GM21367 (cell line): Measurements from ENCODE around the gene ID1.
"Not testable (repeated sequence)": the region's sequence is repeated elsewhere in the genome, so short reads cannot be mapped to it uniquely, and the experiment has no call there.

Experiments
- ATAC-seq: cut with Tn5 transposase; IDR thresholded peaks from one replicate; pipeline ENCODE4 v1.9.1; 2021; ENCODE audit not compliant: unreplicated experiment

ID1 gene

DNA sequence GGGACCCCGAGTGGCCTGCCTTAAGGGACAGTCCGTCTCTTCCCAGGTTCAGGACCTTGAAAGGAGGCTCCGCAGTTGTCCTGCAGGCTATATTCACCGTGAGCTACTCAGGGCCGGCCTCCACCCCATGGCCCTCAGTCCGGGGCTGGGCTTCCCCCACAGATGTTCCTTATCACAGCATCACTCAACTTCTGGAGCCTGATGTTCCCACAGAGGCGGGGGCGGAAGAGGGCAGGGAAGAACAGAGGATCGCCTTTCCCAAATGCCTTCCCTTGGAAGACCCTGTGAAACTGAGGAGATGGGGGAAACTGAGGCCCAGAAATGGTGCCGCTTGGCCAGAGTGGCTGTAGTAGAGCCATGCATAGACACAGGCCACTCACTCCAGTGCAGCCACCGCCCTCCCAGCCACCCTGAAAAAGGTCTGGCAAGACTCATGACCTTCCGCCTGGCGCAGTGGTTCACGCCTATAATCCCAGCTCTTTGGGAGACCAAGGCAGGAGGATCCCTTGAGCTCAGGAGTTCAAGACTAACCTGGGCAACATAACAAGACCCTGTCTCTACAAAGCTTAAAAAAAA is 28.3 kb downstream of the ID1 start:
- no peak for ATAC-seq

DNA sequence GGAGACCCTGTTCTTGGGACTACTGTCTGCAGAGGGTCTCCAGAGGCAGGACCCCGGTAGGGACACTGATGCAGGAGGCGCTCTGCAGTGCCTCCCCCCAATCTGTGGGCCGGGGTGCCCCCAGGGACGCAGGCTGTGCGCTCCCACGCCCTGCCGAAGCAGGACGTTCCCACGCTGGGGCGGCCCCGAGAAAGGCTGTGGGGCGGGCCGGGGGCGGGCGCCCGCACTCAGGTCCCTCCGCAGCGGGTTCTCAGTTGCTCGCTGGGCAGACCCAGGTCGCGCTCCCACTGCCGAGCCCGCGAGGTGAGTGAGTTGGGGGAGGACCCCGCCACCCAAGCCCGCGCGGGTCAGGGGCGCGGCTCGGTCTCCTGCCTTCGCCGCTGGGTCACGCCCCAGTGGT is 32.6 kb downstream of the ID1 start, which contains the start of gene COX4I2:
COX4I2 (plus strand) TSS at position 253 of the 400 bp plus-strand sequence. CDS start 1,106 bp downstream, outside the sequence.
- no peak for ATAC-seq

GRCh38 chr20:31638317-31638716 is 33.2 kb downstream of the ID1 start:
- no peak for ATAC-seq

DNA sequence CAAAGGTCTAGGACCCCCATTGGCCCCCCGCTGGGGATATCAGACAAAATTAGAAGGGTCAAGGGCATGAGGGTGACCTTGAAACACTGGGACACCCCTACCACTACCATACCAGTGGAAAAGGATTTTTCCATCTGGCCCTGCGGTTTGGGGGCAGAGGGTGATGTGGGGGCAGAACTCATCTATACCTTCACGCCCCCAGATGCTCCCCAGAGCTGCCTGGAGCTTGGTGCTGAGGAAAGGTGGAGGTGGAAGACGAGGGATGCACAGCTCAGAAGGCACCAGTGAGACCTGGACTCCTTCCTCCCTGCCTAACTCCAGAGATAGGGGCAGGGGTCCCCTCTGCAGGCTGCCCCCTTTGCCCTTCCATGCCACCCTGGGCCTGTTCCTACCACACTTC is 33.7 kb downstream of the ID1 start:
- no peak for ATAC-seq

DNA sequence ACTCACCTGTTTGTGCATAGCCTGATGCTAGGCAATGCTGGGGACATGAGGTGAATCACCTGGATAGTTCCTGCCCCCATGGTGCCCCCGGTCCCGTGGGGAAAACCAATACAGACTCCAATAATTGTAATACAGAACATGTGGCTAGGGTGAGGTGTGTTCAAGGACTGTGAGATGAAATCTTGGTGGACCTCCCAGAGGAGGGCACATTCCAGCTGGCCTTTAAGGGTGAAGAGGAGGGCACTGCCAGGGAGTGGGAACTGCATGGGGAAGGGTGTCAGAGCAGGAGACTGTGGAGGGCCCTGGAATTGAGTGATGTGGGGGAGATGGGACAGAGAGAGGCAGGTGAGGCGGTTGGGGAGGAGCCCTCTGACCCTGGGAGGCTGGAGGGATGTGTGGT is 35.2 kb downstream of the ID1 start:
- no peak for ATAC-seq

DNA sequence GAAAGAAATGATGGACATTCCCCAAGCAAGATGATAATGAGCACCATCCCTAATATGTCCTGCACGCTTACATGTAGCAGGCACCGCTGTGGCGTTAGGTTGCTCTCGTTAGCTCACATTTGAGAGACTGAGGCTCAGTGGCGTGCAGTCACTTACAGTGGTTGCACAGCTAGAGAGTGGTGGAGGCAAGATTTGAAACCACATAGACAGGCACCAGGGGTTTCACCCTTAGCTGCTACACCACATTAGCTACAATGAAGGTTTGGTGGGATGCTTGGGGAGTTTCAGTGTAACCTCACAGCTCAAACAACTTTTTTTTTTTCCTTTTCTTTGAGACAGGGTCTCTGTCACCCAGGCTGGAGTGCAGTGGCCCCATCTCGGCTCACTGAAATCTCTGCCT is 36.3 kb downstream of the ID1 start:
- no peak for ATAC-seq

- ATAC-seq = no peak
Measured at GRCh38 chr20:31642837-31643236, 37.7 kb downstream of the ID1 start.

- no peak for ATAC-seq
Measured at GRCh38 chr20:31643522-31643921, 38.4 kb downstream of the ID1 start.

DNA sequence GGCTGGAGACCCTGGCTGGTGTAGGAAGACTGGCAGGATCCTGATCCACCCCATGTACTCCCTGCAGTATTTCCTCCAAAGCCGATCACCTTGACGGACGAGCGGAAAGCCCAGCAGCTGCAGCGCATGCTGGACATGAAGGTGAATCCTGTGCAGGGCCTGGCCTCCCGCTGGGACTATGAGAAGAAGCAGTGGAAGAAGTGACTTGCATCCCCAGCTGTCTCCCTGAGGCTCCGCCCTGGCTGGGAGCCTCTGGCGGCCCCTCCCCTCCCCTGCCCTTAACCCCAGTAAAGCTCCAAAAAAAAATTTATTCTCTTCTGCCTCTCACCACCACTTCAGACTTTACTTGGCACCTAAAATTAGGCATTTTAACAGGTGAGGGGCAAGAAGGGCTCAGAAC is 39.6 kb downstream of the ID1 start:
- ATAC-seq = no peak

- ATAC-seq = not testable (repeated sequence)
Measured at GRCh38 chr20:31648104-31648503, 43.0 kb downstream of the ID1 start.

DNA sequence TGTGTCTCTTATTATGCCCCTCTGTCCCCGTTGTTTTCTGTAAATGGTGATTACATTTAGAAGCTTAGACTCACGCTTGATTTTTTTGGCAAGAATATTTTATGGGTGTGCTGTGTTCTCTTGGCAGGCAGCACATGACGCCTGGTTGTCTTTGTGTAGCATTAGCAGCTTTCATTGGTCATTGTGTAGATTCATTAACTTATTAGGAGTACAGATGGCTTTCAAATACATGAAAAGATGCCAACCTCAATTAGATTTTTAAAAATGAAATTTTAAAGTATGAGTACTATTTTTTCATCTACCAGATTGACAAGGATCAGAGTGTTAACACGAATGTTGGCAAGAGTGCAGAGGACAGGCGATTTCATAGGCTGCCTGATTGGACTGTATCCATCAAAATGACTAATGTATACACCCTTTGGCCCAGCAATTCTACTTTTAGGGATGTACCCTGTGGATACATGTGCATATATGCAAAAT is 47.9 kb downstream of the ID1 start:
- ATAC-seq = no peak

DNA sequence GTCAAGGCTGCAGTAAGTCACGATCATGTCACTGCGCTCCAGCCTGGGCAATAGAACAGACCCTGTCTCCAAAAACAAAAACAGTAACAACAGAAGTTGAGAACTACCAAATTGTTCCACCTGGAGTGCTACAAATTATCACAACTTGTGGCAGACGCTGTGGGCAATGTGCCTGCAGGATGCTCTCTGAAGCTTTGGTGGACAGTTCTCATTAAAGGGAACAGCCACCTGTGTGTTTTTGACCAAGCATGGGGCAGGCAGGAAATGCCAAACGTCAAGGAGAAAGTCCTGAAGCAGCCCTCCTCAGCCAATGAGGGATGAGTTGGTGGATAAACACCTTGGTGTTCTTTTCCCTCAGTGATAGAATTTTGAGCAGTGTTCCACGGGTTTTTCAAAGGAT is 48.5 kb downstream of the ID1 start:
- no peak for ATAC-seq

DNA sequence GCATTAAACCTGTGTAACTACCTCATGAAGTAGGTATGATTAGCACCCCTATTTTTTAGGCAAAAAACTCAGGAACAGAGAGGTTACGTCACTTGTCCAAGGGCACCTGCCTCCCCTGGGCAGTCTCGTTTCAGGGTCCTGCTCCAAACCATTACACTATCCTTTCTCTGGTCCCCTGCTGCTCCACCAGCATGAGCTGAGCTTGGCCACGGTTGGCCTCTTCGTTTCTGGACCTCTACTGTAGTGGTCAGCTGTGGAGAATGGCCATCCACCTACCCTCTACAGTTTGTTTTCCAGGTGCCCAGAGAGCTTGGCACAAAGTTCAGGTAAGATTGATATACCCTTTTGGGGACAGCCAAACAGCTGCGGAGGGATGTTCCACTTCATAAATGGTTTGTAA is 49.4 kb downstream of the ID1 start:
- ATAC-seq = no peak
